ENCODE measurements around the gene HDAC1. TPM values are rescaled to one million over a fixed set of nuclear protein-coding genes. Genes with fewer than 3 reads are reported as not detected.

The HDAC1 gene
- total and polyA plus RNA-seq, 2 of the 8 experiments (the other 6 are each of a cell fraction or from before 2014, with no cell fraction given) = 111 to 125 TPM

GRCh38 chr1:32291708-32292538, at the start of gene HDAC1 (continued):
- no peak for TF ChIP-seq CTCF (IDR thresholded peaks at IDR 0.05; ENCODE audit: control extremely low read depth in 1 of 3, insufficient read depth in 1 of 3, low read depth in 1 of 3, low read length in 3 of 3)
- TF ChIP-seq BRCA1 (IDR thresholded peaks at IDR 0.05; ENCODE audit: low read depth, low read length) = no peak
- TF ChIP-seq JUN (IDR thresholded peaks at IDR 0.05; ENCODE audit: low read depth, low read length) = no peak
- TF ChIP-seq KDM1A (IDR thresholded peaks at IDR 0.05; ENCODE audit: borderline replicate concordance, low read length) = peak; percentile 93
- TF ChIP-seq MAFK (IDR thresholded peaks at IDR 0.05; ENCODE audit: low read depth, low read length) = no peak
- TF ChIP-seq EGR1 (IDR thresholded peaks at IDR 0.05; ENCODE audit: borderline replicate concordance, low read depth, low read length) = 0 out of 2 replicates have a peak, but pooled peaks have one; percentile 14
- peak; percentile 79 for TF ChIP-seq YY1 (IDR thresholded peaks at IDR 0.05; ENCODE audit: low read depth, low read length)
- TF ChIP-seq USF2 (IDR thresholded peaks at IDR 0.05; ENCODE audit: low read length) = no peak
- TF ChIP-seq SIRT6 (IDR thresholded peaks at IDR 0.05; ENCODE audit: low read length) = no peak
- peak; percentile 62 for TF ChIP-seq TAF7 (optimal IDR thresholded peaks at IDR 0.05; ENCODE audit: borderline replicate concordance, low read depth, low read length)
- TF ChIP-seq SP1 (IDR thresholded peaks at IDR 0.05; ENCODE audit: low read depth, low read length) = 0 out of 2 replicates have a peak, but pooled peaks have one; percentile 32
- no peak for TF ChIP-seq SIX5 (IDR thresholded peaks at IDR 0.05; ENCODE audit: low read depth, low read length)
- TF ChIP-seq HDAC6 (IDR thresholded peaks at IDR 0.05; ENCODE audit: low read depth, low read length) = no peak
- no peak; the same call in 1 of the 2 replicates for TF ChIP-seq CHD1 (IDR thresholded peaks at IDR 0.05; ENCODE audit: low read depth, low read length)
- no peak for TF ChIP-seq RNF2 (IDR thresholded peaks at IDR 0.05; ENCODE audit: borderline replicate concordance, low read depth, low read length, missing control alignments, poor library complexity, severe bottlenecking)
- peak; percentile 51; the same call in 1 of the 2 replicates for TF ChIP-seq KDM5A (IDR thresholded peaks at IDR 0.05; ENCODE audit: low read length)
- TF ChIP-seq ATF2 (IDR thresholded peaks at IDR 0.05; ENCODE audit: low read length) = no peak
- no peak for TF ChIP-seq RAD21 (IDR thresholded peaks at IDR 0.05 in 1 of 2, conservative IDR thresholded peaks at IDR 0.05 in 1 of 2; ENCODE audit: low read depth in 2 of 2, low read length in 2 of 2)
